Ovary (tissue), 3 donors: ENCODE data around the gene UAP1L1.

ENCODE experiments used
- CTCF ChIP-seq, 3 donors: fragments of 450-650 bp in 2 of 3; fragments of 200-600 bp in 1 of 3; IDR thresholded peaks; one replicate each; pipeline versions ENCODE4 v1.5.1 to v1.8.0; 2016 to 2022; ENCODE audit warnings: antibody characterized with exemption in 3 of 3, mild to moderate bottlenecking in 1 of 3
- EP300 ChIP-seq: sonication (generic); formaldehyde crosslinking; IDR thresholded peaks from one replicate; pipeline ENCODE4 v1.6.1; 2017; ENCODE audit warnings: antibody characterized with exemption
- POLR2A ChIP-seq: fragments of 450-650 bp; IDR thresholded peaks from one replicate; pipeline ENCODE4 v1.6.1; 2017; ENCODE audit warnings: antibody characterized with exemption, mild to moderate bottlenecking, moderate library complexity
- donor health status: DM: no; HTN: no; CAD: no.

GRCh38 chr9:137079401-137079787, 2.1 kb downstream of the UAP1L1 start:
- TF ChIP-seq POLR2A (no peak), CTCF (IDR thresholded peaks at IDR 0.05) (no peak), EP300 (no peak)
